Measurements from ENCODE around the gene PRSS38. TPM values are rescaled to one million over a fixed set of nuclear protein-coding genes. Genes with fewer than 3 reads are reported as not detected.

Gene PRSS38
- total and polyA plus RNA-seq, 2 donors (not counting 1 experiment from before 2014, with no cell fraction given), result not detected

DNA sequence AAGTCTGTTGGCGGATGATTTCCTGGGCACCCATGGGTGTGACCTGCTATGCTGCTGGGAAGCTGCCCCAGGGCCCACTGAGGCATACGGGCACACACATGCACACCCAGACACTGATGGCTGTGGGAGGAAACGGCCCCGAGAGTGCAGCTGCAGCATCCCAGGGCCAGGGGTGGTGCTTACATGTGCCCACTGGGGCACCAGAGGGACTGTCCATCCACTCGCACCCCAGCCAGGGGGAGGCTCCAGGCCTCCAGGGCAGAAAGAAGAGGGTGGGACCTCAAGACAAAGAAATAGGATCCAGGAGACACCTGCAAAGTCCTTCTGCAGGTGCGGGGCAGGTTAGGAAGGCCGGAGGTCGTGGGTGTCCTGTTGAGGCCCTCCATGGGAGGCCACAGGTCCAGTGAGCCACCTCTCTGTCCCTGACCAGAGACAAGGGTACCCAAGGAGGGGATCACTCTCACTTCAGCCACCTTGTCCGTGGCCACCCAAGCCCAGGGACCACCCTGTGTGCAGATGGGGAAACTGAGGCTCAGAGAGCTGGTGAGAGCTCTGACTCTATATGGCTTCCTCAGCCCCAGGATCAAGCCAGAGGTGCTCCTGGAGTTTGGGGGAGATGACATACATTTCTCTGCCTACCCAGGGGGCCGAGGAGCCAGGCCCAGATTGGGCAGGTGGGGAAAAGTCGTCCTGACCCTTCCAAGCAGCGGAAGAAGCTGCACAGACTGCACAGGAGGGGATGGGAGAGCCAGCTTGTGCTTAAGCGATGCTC, 75.2 kb downstream of the PRSS38 start:
- Histone ChIP-seq H3K79me2 (ENCODE audit: control insufficient read depth, insufficient read depth, low read length) (no peaks in the 10 kb centered on the region), H3K9me3 (ENCODE audit: control insufficient read depth, insufficient read depth, low read depth, low read length) (no peaks in the 10 kb centered on the region), H3K4me3 (replicated peaks in 1 of 4; ENCODE audit: control extremely low read depth in 1 of 4, insufficient read depth in 1 of 4, low read depth in 3 of 4, low read length in 4 of 4) (no peak overlapping the region), H3K36me3 (ENCODE audit: control insufficient read depth, insufficient read depth, low read length) (no peaks in the 10 kb centered on the region), H3K4me1 (ENCODE audit: control insufficient read depth, extremely low read depth, insufficient read depth, low read length) (peaks cover 2% of the 10 kb centered on the region), H3K27ac (ENCODE audit: insufficient read depth, low read length) (no peak overlapping the region), H3K9ac (ENCODE audit: insufficient read depth, low read length) (no peak overlapping the region), H3K27me3 (ENCODE audit: control insufficient read depth, insufficient read depth, low read length) (no peaks in the 10 kb centered on the region), H4K20me1 (ENCODE audit: control insufficient read depth, extremely low read depth, insufficient read depth, low read length) (no peaks in the 10 kb centered on the region), H2AFZ (ENCODE audit: low read length) (no peak overlapping the region), H3K4me2 (ENCODE audit: extremely low read depth, insufficient read depth, low read length) (no peak overlapping the region)
- DNase-seq (ENCODE audit: low read depth in 2 of 2), result no peak
- TF ChIP-seq EZH2 (IDR thresholded peaks at IDR 0.05; ENCODE audit: low read length, missing control alignments), result no peak
- TF ChIP-seq, protein P1, sequence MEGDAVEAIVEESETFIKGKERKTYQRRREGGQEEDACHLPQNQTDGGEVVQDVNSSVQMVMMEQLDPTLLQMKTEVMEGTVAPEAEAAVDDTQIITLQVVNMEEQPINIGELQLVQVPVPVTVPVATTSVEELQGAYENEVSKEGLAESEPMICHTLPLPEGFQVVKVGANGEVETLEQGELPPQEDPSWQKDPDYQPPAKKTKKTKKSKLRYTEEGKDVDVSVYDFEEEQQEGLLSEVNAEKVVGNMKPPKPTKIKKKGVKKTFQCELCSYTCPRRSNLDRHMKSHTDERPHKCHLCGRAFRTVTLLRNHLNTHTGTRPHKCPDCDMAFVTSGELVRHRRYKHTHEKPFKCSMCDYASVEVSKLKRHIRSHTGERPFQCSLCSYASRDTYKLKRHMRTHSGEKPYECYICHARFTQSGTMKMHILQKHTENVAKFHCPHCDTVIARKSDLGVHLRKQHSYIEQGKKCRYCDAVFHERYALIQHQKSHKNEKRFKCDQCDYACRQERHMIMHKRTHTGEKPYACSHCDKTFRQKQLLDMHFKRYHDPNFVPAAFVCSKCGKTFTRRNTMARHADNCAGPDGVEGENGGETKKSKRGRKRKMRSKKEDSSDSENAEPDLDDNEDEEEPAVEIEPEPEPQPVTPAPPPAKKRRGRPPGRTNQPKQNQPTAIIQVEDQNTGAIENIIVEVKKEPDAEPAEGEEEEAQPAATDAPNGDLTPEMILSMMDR (conservative IDR thresholded peaks at IDR 0.05 in 1 of 2, IDR thresholded peaks at IDR 0.05 in 1 of 2; ENCODE audit: low read depth in 1 of 2, low read length in 2 of 2), result no peak

DNA sequence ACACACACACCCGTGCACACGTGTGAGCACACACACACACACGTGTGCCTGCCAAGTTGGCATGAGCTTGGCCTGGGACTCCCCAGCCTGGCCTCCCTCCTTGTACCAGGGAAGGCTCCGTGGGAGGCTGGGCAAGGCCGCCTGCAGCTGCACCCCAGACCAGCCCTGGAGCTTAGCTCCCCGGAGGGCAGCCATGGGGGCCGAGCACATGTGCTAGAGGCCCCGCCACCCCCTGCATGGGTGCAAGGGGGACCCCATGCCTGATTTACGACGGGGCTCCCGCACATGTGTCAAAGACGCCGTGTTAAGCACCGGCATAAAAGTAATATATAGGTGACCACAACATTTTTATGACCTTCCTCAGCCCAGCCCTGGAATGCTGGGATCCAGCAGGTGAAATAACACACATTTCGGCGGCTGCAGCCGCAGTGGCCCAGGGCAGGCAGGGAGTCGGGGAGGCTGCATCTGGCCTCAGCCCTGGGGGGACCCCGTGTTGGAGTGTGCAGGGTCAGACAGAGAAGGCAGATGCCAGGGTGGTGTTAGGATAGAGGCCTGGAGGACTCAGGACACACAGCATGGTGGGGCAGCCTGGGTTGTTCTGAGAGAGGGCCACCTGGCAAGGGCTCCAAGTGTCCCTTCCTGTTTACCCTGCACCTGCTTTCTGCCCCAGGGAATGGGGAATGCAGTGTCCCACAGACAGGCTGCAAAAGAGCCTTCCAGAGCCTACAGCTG, 75.9 kb downstream of the PRSS38 start:
- Histone ChIP-seq H3K27ac (ENCODE audit: insufficient read depth, low read length) (no peak overlapping the region), H3K4me1 (ENCODE audit: control insufficient read depth, extremely low read depth, insufficient read depth, low read length) (no peaks in the 10 kb centered on the region), H3K9me3 (ENCODE audit: control insufficient read depth, insufficient read depth, low read depth, low read length) (no peaks in the 10 kb centered on the region), H3K4me2 (ENCODE audit: extremely low read depth, insufficient read depth, low read length) (no peak overlapping the region), H3K4me3 (replicated peaks in 1 of 4; ENCODE audit: control extremely low read depth in 1 of 4, insufficient read depth in 1 of 4, low read depth in 3 of 4, low read length in 4 of 4) (no peak overlapping the region), H2AFZ (ENCODE audit: low read length) (no peak overlapping the region), H3K79me2 (ENCODE audit: control insufficient read depth, insufficient read depth, low read length) (no peaks in the 10 kb centered on the region), H3K36me3 (ENCODE audit: control insufficient read depth, insufficient read depth, low read length) (no peaks in the 10 kb centered on the region), H3K9ac (ENCODE audit: insufficient read depth, low read length) (no peak overlapping the region), H3K27me3 (ENCODE audit: control insufficient read depth, insufficient read depth, low read length) (no peaks in the 10 kb centered on the region), H4K20me1 (ENCODE audit: control insufficient read depth, extremely low read depth, insufficient read depth, low read length) (no peaks in the 10 kb centered on the region)
- DNase-seq (ENCODE audit: low read depth in 2 of 2), result no peak
- TF ChIP-seq, protein P1 (conservative IDR thresholded peaks at IDR 0.05 in 1 of 2, IDR thresholded peaks at IDR 0.05 in 1 of 2; ENCODE audit: low read depth in 1 of 2, low read length in 2 of 2), result no peak
- no peak for TF ChIP-seq EZH2 (IDR thresholded peaks at IDR 0.05; ENCODE audit: low read length, missing control alignments)

DNA sequence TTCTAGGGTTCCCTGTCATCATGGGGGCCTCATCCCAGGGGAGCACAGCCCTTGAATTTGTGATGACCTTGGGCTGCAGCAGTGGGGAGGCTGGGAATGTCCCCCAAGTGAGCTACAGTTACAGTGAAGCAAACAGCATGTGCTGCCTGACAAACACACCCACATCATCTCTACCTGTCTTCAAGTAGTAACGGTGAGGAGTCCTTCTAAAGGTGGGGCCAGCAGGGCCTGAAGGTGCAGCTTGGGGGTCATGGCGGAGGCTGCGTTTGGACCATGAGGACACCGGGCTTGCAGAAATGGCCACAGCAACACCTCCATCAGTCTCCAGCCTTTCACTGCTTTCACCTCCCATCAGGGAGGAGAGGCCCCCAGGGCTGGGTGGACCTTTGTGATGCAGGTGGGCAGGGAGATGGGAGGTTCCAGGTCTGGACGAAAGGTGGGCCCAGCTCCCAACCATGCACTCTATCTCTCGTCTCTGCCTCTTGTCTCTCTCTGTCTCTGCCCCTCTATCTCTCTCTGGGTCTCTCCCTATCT, 76.5 kb downstream of the PRSS38 start:
- Histone ChIP-seq H3K4me3 (replicated peaks in 1 of 4; ENCODE audit: control extremely low read depth in 1 of 4, insufficient read depth in 1 of 4, low read depth in 3 of 4, low read length in 4 of 4) (no peak overlapping the region), H2AFZ (ENCODE audit: low read length) (no peak overlapping the region), H4K20me1 (ENCODE audit: control insufficient read depth, extremely low read depth, insufficient read depth, low read length) (no peaks in the 10 kb centered on the region), H3K79me2 (ENCODE audit: control insufficient read depth, insufficient read depth, low read length) (no peaks in the 10 kb centered on the region), H3K4me1 (ENCODE audit: control insufficient read depth, extremely low read depth, insufficient read depth, low read length) (no peaks in the 10 kb centered on the region), H3K9ac (ENCODE audit: insufficient read depth, low read length) (no peak overlapping the region), H3K36me3 (ENCODE audit: control insufficient read depth, insufficient read depth, low read length) (no peaks in the 10 kb centered on the region), H3K9me3 (ENCODE audit: control insufficient read depth, insufficient read depth, low read depth, low read length) (no peaks in the 10 kb centered on the region), H3K27ac (ENCODE audit: insufficient read depth, low read length) (no peak overlapping the region), H3K27me3 (ENCODE audit: control insufficient read depth, insufficient read depth, low read length) (no peaks in the 10 kb centered on the region), H3K4me2 (ENCODE audit: extremely low read depth, insufficient read depth, low read length) (no peak overlapping the region)
- DNase-seq (ENCODE audit: low read depth in 2 of 2), result no peak
- TF ChIP-seq, protein P1 (conservative IDR thresholded peaks at IDR 0.05 in 1 of 2, IDR thresholded peaks at IDR 0.05 in 1 of 2; ENCODE audit: low read depth in 1 of 2, low read length in 2 of 2), result no peak
- no peak for TF ChIP-seq EZH2 (IDR thresholded peaks at IDR 0.05; ENCODE audit: low read length, missing control alignments)

All from fibroblast of lung (primary cell).